ENCODE results near the gene MYLK3. TPM values are rescaled to one million over a fixed set of nuclear protein-coding genes. Genes with fewer than 3 reads are reported as not detected.
"Not testable (repeated sequence)": the region's sequence is repeated elsewhere in the genome, so short reads cannot be mapped to it uniquely, and the experiment has no call there.

The MYLK3 gene
- total RNA-seq, 2 experiments from 2014 or later, result 0.33 to 0.54 TPM

GRCh38 chr16:46693598-46693997 is 54.5 kb downstream of the MYLK3 start:
- peaks cover 41% of the 10 kb centered on the region for H3K36me3 Mint-ChIP-seq
- H3K27me3 Mint-ChIP-seq, result no peaks in the 10 kb centered on the region
- no peak for DNase-seq
- no peaks in the 10 kb centered on the region for H3K9me3 Mint-ChIP-seq
- H3K4me1 Mint-ChIP-seq, result peaks cover 17% of the 10 kb centered on the region
- no peak overlapping the region for H3K4me3 Mint-ChIP-seq
- no peak overlapping the region for H3K27ac Mint-ChIP-seq

GRCh38 chr16:46691726-46692125 is 56.4 kb downstream of the MYLK3 start:
- Mint-ChIP-seq H3K4me1 (peaks cover 30% of the 10 kb centered on the region), H3K9me3 (no peaks in the 10 kb centered on the region), H3K27ac (no peak overlapping the region), H3K4me3 (no peak overlapping the region), H3K36me3 (peaks cover 35% of the 10 kb centered on the region), H3K27me3 (no peaks in the 10 kb centered on the region)
- no peak for DNase-seq

- H3K27me3 Mint-ChIP-seq, result no peaks in the 10 kb centered on the region
- H3K27ac Mint-ChIP-seq, result no peak overlapping the region
- no peak overlapping the region for H3K4me3 Mint-ChIP-seq
- peaks cover 28% of the 10 kb centered on the region for H3K36me3 Mint-ChIP-seq
- DNase-seq, result no peak
- no peaks in the 10 kb centered on the region for H3K9me3 Mint-ChIP-seq
- H3K4me1 Mint-ChIP-seq, result peaks cover 38% of the 10 kb centered on the region
Observed at GRCh38 chr16:46690281-46691178, 57.6 kb downstream of the MYLK3 start.

GRCh38 chr16:46689365-46690280 is 58.5 kb downstream of the MYLK3 start, which contains the start of gene ORC6:
TSS of gene ORC6 (plus strand) at chr16:46689659. CDS start at chr16:46689706, 47 bp downstream.
- H3K27ac Mint-ChIP-seq, result no peak within 1 kb of the TSS
- H3K27me3 Mint-ChIP-seq, result no peaks in the 10 kb centered on the region
- H3K4me1 Mint-ChIP-seq, result peaks cover 45% of the 10 kb centered on the region
- no peaks in the 10 kb centered on the region for H3K9me3 Mint-ChIP-seq
- H3K36me3 Mint-ChIP-seq, result peaks cover 19% of the 10 kb centered on the region
- H3K4me3 Mint-ChIP-seq, result no peak within 1 kb of the TSS
- DNase-seq, result peak; percentile 96

GRCh38 chr16:46688654-46689364 is 59.3 kb downstream of the MYLK3 start, which contains the start of gene VPS35:
TSS of gene VPS35 (minus strand) at chr16:46689178. CDS start at chr16:46689133, 45 bp downstream.
- peak; percentile 100 for DNase-seq
- peaks cover 51% of the 10 kb centered on the region for H3K4me1 Mint-ChIP-seq
- no peak within 1 kb of the TSS for H3K27ac Mint-ChIP-seq
- H3K4me3 Mint-ChIP-seq, result no peak within 1 kb of the TSS
- H3K9me3 Mint-ChIP-seq, result no peaks in the 10 kb centered on the region
- H3K36me3 Mint-ChIP-seq, result peaks cover 17% of the 10 kb centered on the region
- no peaks in the 10 kb centered on the region for H3K27me3 Mint-ChIP-seq

- peaks cover 17% of the 10 kb centered on the region for H3K36me3 Mint-ChIP-seq
- no peak overlapping the region for H3K4me3 Mint-ChIP-seq
- H3K27me3 Mint-ChIP-seq, result no peaks in the 10 kb centered on the region
- peaks cover 51% of the 10 kb centered on the region for H3K4me1 Mint-ChIP-seq
- no peak overlapping the region for H3K27ac Mint-ChIP-seq
- no peak for DNase-seq
- no peaks in the 10 kb centered on the region for H3K9me3 Mint-ChIP-seq
Observed at GRCh38 chr16:46688101-46688653, 60.0 kb downstream of the MYLK3 start.

- Mint-ChIP-seq H3K9me3 (no peaks in the 10 kb centered on the region), H3K27me3 (no peaks in the 10 kb centered on the region), H3K4me1 (peaks cover 53% of the 10 kb centered on the region), H3K4me3 (no peak overlapping the region), H3K27ac (no peak overlapping the region), H3K36me3 (peaks cover 16% of the 10 kb centered on the region)
- DNase-seq, result no peak
Observed at GRCh38 chr16:46687486-46687885, 60.7 kb downstream of the MYLK3 start.

- Mint-ChIP-seq H3K36me3 (peaks cover 12% of the 10 kb centered on the region), H3K4me3 (no peak overlapping the region), H3K27ac (no peak overlapping the region), H3K9me3 (no peaks in the 10 kb centered on the region), H3K4me1 (peaks cover 51% of the 10 kb centered on the region), H3K27me3 (no peaks in the 10 kb centered on the region)
- DNase-seq, result no peak
Observed at GRCh38 chr16:46686815-46687473, 61.2 kb downstream of the MYLK3 start.

- not testable (repeated sequence) for DNase-seq, H3K27me3 Mint-ChIP-seq, H3K27ac Mint-ChIP-seq, H3K4me3 Mint-ChIP-seq, H3K36me3 Mint-ChIP-seq, H3K9me3 Mint-ChIP-seq
- H3K4me1 Mint-ChIP-seq, result peaks cover 30% of the 10 kb centered on the region
Observed at GRCh38 chr16:46681867-46682266, 66.3 kb downstream of the MYLK3 start.

- H3K27me3 Mint-ChIP-seq, H3K4me1 Mint-ChIP-seq, H3K36me3 Mint-ChIP-seq, H3K27ac Mint-ChIP-seq, H3K4me3 Mint-ChIP-seq, DNase-seq, H3K9me3 Mint-ChIP-seq: not testable (repeated sequence)
Observed at GRCh38 chr16:46677943-46678342, 70.2 kb downstream of the MYLK3 start.

GRCh38 chr16:46673320-46674013 is 74.7 kb downstream of the MYLK3 start:
- Mint-ChIP-seq H3K4me3 (no peak overlapping the region), H3K9me3 (no peaks in the 10 kb centered on the region), H3K4me1 (no peaks in the 10 kb centered on the region), H3K27ac (no peak overlapping the region), H3K27me3 (no peaks in the 10 kb centered on the region), H3K36me3 (peaks cover 6% of the 10 kb centered on the region)
- peak; percentile 24 for DNase-seq

GRCh38 chr16:46662123-46662522 is 86.0 kb downstream of the MYLK3 start:
- H3K9me3 Mint-ChIP-seq, result no peaks in the 10 kb centered on the region
- H3K4me3 Mint-ChIP-seq, result no peak overlapping the region
- DNase-seq, result no peak
- peaks cover 20% of the 10 kb centered on the region for H3K36me3 Mint-ChIP-seq
- peak overlapping the region; percentile 31 for H3K27ac Mint-ChIP-seq
- H3K4me1 Mint-ChIP-seq, result peaks cover 14% of the 10 kb centered on the region
- no peaks in the 10 kb centered on the region for H3K27me3 Mint-ChIP-seq

- DNase-seq, result peak; percentile 16
- Mint-ChIP-seq H3K9me3 (no peaks in the 10 kb centered on the region), H3K27ac (peak overlapping the region; percentile 40), H3K36me3 (peaks cover 27% of the 10 kb centered on the region), H3K4me1 (peaks cover 14% of the 10 kb centered on the region), H3K4me3 (no peak overlapping the region), H3K27me3 (no peaks in the 10 kb centered on the region)
Observed at GRCh38 chr16:46658925-46659324, 89.2 kb downstream of the MYLK3 start.

All from activated naive CD8-positive, alpha-beta T cell treated with anti-CD3 and anti-CD28 coated beads for 36 hours (primary cell).